HEK293 (cell line): ENCODE results near the gene VWA5B1.
A peak's percentile ranks its signal among the peaks of the same experiment; 100 is the strongest.

Experiments
- CTCF ChIA-PET: fragments of 350-600 bp; formaldehyde crosslinking; extraction: SDS; loops from one replicate; lab custom pipeline; 2021; ENCODE audit warnings: antibody characterized with exemption; lab: Yijun Ruan, JAX
- POLR2A ChIA-PET: fragments of 300-600 bp; formaldehyde crosslinking; extraction: SDS; loops from one replicate; lab custom pipeline; 2020; ENCODE audit warnings: antibody characterized with exemption, inconsistent platforms; lab: Yijun Ruan, JAX
- H3K27ac ChIP-seq: fragments of 200-500 bp; sonication (Bioruptor generic); 2 replicates; pipeline ENCODE4 v1.5.1; 2014; ENCODE audit warnings: low read depth, low read length, control low read depth, inconsistent platforms; ENCODE audit errors: extremely low read depth
- H3K36me3 ChIP-seq, 2 experiments: fragments of 200-500 bp in 1 of 2; sonication (Bioruptor generic) in 1 of 2; 1 replicate in 1 of 2; 2 replicates in 1 of 2; pipeline ENCODE4 v1.5.1; 2014 to 2017; ENCODE audit warnings: inconsistent platforms in 2 of 2, low read length in 2 of 2; ENCODE audit not compliant: control insufficient read depth in 2 of 2, insufficient read depth in 1 of 2
- H3K4me1 ChIP-seq: fragments of 200-500 bp; sonication (Bioruptor generic); 2 replicates; pipeline ENCODE4 v1.5.1; 2014; ENCODE audit warnings: mild to moderate bottlenecking, low read length, inconsistent platforms; ENCODE audit not compliant: control insufficient read depth, insufficient read depth
- H3K4me3 ChIP-seq: 2 replicates; pipeline ENCODE4 v1.5.1; 2011; ENCODE audit warnings: low read depth, mild to moderate bottlenecking, control low read depth, low read length, moderate library complexity
- H3K9me3 ChIP-seq: fragments of 200-500 bp; sonication (Bioruptor generic); 2 replicates; pipeline ENCODE4 v1.5.1; 2014; ENCODE audit warnings: low read depth, low read length, inconsistent platforms; ENCODE audit not compliant: control insufficient read depth, insufficient read depth
- BCL11A ChIP-seq: fragments of 450-650 bp; formaldehyde crosslinking; IDR thresholded peaks from 2 replicates; pipeline ENCODE4 v1.5.1; 2016; ENCODE audit warnings: low read depth, missing biosample characterization, missing genetic modification characterization
- BCL6B ChIP-seq: fragments of 450-650 bp; formaldehyde crosslinking; IDR thresholded peaks from 2 replicates; pipeline ENCODE4 v1.5.1; 2017; ENCODE audit warnings: missing biosample characterization, missing genetic modification characterization
- HOXD13 ChIP-seq: sonication (generic); formaldehyde crosslinking; IDR thresholded peaks from 2 replicates; pipeline ENCODE4 v1.8.0; 2022; ENCODE audit warnings: missing genetic modification reagents, borderline replicate concordance
- PRDM1 ChIP-seq: fragments of 450-650 bp; formaldehyde crosslinking; IDR thresholded peaks from 2 replicates; pipeline ENCODE4; 2016; ENCODE audit warnings: missing biosample characterization, missing genetic modification characterization
- ZBTB11 ChIP-seq: fragments of 450-650 bp; formaldehyde crosslinking; conservative IDR thresholded peaks from 2 replicates; pipeline ENCODE4 v1.5.1; 2016; ENCODE audit warnings: low read depth, missing biosample characterization, missing genetic modification characterization
- ZFP3 ChIP-seq: fragments of 450-650 bp; formaldehyde crosslinking; IDR thresholded peaks from 2 replicates; pipeline ENCODE4 v1.5.1; 2016; ENCODE audit warnings: low read depth, missing biosample characterization, missing genetic modification characterization
- ZNF140 ChIP-seq: fragments of 450-650 bp; formaldehyde crosslinking; IDR thresholded peaks from 2 replicates; pipeline ENCODE4 v1.5.1; 2016; ENCODE audit warnings: missing biosample characterization, missing genetic modification characterization
- ZNF292 ChIP-seq: fragments of 450-650 bp; formaldehyde crosslinking; IDR thresholded peaks from 2 replicates; pipeline ENCODE4 v1.5.1; 2016; ENCODE audit warnings: low read depth, missing biosample characterization, missing genetic modification characterization, borderline replicate concordance
- ZNF521 ChIP-seq: fragments of 450-650 bp; formaldehyde crosslinking; IDR thresholded peaks from 2 replicates; pipeline ENCODE4 v1.5.1; 2017; ENCODE audit warnings: missing biosample characterization, mild to moderate bottlenecking, missing genetic modification characterization
- ZNF626 ChIP-seq: fragments of 450-650 bp; sonication (Bioruptor Pico); formaldehyde crosslinking; IDR thresholded peaks from 2 replicates; pipeline ENCODE4 v1.5.1; 2018; ENCODE audit warnings: missing biosample characterization, missing genetic modification characterization, inconsistent platforms
- ZNF658 ChIP-seq: fragments of 450-650 bp; formaldehyde crosslinking; IDR thresholded peaks from 2 replicates; pipeline ENCODE4; 2016; ENCODE audit warnings: missing biosample characterization, missing genetic modification characterization
- ZSCAN4 ChIP-seq: fragments of 450-650 bp; formaldehyde crosslinking; IDR thresholded peaks from 2 replicates; pipeline ENCODE4 v1.5.1; 2017; ENCODE audit warnings: missing biosample characterization, missing genetic modification characterization
- TF ChIP-seq, protein P1 (sequence below): fragments of 450-650 bp; formaldehyde crosslinking; IDR thresholded peaks from 2 replicates; pipeline ENCODE4 v1.5.1; 2016; ENCODE audit warnings: missing biosample characterization, missing genetic modification characterization, low read depth
- TF ChIP-seq, protein P2 (sequence below): fragments of 450-650 bp; formaldehyde crosslinking; IDR thresholded peaks from 2 replicates; pipeline ENCODE4 v1.5.1; 2016; ENCODE audit warnings: missing biosample characterization, missing genetic modification characterization, low read depth

Gene VWA5B1

DNA sequence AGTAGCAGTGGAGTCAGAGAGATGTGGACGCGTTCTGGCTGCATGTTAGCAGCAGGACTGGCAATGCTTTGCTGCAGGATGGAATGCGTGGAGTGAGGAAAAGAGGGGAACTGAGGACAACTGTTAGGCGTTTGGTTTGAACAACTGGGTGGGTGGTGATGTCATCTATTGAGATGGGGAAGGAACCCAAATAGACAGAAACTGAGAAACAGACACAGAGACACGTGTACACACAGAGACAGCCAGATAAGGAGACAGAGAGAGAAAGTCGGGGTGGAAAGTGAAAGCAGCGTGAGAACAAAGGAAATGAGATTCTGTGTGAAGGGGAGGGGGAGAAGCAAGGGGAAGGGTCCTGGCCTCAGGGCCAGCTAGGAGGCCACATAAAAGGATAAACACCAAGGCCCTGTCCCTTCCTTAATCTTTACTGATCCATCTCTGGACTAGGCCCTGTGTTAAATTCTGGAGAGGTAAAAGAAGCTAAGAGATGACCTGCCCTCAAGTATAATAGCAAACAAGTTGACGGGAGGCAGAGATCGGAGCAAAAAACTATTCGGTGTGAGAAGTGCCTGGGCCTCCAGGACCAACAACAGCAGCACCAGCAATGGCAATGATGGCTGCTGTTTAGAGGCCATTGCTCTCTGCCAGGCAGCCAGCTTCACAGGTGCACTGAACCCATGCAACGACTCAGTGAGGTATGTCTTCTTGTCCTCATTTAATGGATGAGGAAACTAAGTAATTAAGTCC, 31.6 kb downstream of the VWA5B1 start:
- no peak overlapping the region for H3K27ac ChIP-seq
- CTCF ChIA-PET = interaction anchor here (0.6 kb wide), 1 partner anchor 404 kb away, joined by 4 read pairs; no protein-coding TSS in a partner anchor

GRCh38 chr1:20322825-20323612, 32.3 kb downstream of the VWA5B1 start:
- TF ChIP-seq BCL11A (tag by site-specific recombination) (no peak), ZNF292 (tag by site-specific recombination) (no peak), HOXD13 (CRISPR knock-in tag) (no peak), ZFP3 (tag by site-specific recombination) (no peak), ZNF626 (tag by site-specific recombination) (no peak), BCL6B (tag by site-specific recombination) (no peak), ZNF658 (tag by site-specific recombination) (no peak), ZBTB11 (tag by site-specific recombination) (no peak), ZSCAN4 (tag by site-specific recombination) (no peak), ZNF140 (no peak)
- Histone ChIP-seq H3K27ac (no peak overlapping the region), H3K4me1 (no peaks in the 10 kb centered on the region), H3K9me3 (no peaks in the 10 kb centered on the region), H3K36me3 (no peaks in the 10 kb centered on the region), H3K4me3 (no peak overlapping the region)
- POLR2A ChIA-PET = no interaction called here
- CTCF ChIA-PET = interaction anchor here (0.6 to 0.9 kb wide), 2 partner anchors 110 to 405 kb away, joined by 3 to 4 read pairs; no protein-coding TSS in a partner anchor

More for the DNA sequence above, 31.6 kb downstream of the VWA5B1 start:
- no peaks in the 10 kb centered on the region for H3K4me1 ChIP-seq
- POLR2A ChIA-PET = no interaction called here
- TF ChIP-seq, protein P1, sequence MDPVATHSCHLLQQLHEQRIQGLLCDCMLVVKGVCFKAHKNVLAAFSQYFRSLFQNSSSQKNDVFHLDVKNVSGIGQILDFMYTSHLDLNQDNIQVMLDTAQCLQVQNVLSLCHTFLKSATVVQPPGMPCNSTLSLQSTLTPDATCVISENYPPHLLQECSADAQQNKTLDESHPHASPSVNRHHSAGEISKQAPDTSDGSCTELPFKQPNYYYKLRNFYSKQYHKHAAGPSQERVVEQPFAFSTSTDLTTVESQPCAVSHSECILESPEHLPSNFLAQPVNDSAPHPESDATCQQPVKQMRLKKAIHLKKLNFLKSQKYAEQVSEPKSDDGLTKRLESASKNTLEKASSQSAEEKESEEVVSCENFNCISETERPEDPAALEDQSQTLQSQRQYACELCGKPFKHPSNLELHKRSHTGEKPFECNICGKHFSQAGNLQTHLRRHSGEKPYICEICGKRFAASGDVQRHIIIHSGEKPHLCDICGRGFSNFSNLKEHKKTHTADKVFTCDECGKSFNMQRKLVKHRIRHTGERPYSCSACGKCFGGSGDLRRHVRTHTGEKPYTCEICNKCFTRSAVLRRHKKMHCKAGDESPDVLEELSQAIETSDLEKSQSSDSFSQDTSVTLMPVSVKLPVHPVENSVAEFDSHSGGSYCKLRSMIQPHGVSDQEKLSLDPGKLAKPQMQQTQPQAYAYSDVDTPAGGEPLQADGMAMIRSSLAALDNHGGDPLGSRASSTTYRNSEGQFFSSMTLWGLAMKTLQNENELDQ (tag by site-specific recombination) = no peak
- TF ChIP-seq ZNF521 (tag by site-specific recombination) = no peak
- peak; percentile 85 for TF ChIP-seq PRDM1 (tag by site-specific recombination)
- TF ChIP-seq, protein P2, sequence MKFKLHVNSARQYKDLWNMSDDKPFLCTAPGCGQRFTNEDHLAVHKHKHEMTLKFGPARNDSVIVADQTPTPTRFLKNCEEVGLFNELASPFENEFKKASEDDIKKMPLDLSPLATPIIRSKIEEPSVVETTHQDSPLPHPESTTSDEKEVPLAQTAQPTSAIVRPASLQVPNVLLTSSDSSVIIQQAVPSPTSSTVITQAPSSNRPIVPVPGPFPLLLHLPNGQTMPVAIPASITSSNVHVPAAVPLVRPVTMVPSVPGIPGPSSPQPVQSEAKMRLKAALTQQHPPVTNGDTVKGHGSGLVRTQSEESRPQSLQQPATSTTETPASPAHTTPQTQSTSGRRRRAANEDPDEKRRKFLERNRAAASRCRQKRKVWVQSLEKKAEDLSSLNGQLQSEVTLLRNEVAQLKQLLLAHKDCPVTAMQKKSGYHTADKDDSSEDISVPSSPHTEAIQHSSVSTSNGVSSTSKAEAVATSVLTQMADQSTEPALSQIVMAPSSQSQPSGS = peak; percentile 68; the same call in 1 of the 2 replicates
- no peaks in the 10 kb centered on the region for H3K36me3 ChIP-seq
- no peaks in the 10 kb centered on the region for H3K9me3 ChIP-seq
- no peak overlapping the region for H3K4me3 ChIP-seq
